Measurements from ENCODE around the gene LCE3E.

The LCE3E gene

DNA sequence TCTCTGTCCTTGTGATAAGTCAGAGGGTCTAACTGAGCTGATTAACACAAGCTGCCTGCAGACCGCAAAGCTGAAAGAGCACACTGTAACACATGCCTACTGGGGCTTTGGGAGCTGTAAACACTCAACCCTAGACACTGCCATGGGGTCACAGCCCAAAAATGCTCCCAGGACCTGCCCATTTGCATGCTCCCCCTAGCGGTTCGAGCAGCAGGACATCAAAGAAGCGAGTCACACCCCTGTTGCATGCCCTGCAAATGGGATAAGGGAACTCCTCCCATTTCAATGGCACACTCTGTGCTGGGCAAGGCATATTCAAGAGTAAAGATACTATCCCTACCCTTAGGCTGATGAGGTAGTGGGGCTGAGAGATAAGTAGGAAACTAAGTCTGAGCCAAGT is 22.8 kb downstream of the LCE3E start:
- TF ChIP-seq, protein P1, sequence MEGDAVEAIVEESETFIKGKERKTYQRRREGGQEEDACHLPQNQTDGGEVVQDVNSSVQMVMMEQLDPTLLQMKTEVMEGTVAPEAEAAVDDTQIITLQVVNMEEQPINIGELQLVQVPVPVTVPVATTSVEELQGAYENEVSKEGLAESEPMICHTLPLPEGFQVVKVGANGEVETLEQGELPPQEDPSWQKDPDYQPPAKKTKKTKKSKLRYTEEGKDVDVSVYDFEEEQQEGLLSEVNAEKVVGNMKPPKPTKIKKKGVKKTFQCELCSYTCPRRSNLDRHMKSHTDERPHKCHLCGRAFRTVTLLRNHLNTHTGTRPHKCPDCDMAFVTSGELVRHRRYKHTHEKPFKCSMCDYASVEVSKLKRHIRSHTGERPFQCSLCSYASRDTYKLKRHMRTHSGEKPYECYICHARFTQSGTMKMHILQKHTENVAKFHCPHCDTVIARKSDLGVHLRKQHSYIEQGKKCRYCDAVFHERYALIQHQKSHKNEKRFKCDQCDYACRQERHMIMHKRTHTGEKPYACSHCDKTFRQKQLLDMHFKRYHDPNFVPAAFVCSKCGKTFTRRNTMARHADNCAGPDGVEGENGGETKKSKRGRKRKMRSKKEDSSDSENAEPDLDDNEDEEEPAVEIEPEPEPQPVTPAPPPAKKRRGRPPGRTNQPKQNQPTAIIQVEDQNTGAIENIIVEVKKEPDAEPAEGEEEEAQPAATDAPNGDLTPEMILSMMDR (IDR thresholded peaks at IDR 0.05; ENCODE audit: low read depth, low read length), result peak; percentile 73
- H3K9me3 ChIP-seq (ENCODE audit: severe bottlenecking), result peaks cover 4% of the 10 kb centered on the region
- DNase-seq, result peak; percentile 34

DNA sequence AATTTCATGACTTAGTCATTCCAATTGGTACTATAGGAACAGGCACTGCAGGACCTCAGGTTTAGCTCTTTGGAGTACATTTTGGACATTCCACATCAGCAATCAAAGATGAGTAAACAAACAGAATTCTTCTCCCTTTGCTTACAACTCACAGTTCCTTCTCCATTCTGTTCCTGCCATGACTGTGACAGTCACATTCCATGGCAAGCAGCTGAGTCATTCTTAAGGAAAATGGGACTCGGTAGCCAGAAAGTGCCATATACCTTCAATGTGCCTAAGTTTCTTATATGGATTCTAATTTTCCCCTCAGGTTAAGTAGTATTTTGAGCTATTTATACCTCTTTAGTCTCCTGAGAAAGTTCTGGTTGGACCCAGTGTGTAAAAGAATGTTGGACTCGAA is 26.7 kb downstream of the LCE3E start:
- H3K4me3 ChIP-seq (ENCODE audit: low read depth, low read length), result no peak overlapping the region
- H3K36me3 ChIP-seq, result no peaks in the 10 kb centered on the region
- H3K27me3 ChIP-seq (ENCODE audit: insufficient read depth, low read depth, severe bottlenecking), result peaks cover 95% of the 10 kb centered on the region
- no peaks in the 10 kb centered on the region for H3K9me3 ChIP-seq (ENCODE audit: severe bottlenecking)
- TF ChIP-seq, protein P1 (IDR thresholded peaks at IDR 0.05; ENCODE audit: low read depth, low read length), result no peak
- DNase-seq, result no peak
- H3K27ac ChIP-seq, result no peak overlapping the region

More for the DNA sequence above, 22.8 kb downstream of the LCE3E start:
- Histone ChIP-seq H3K27ac (no peak overlapping the region), H3K36me3 (no peaks in the 10 kb centered on the region), H3K4me3 (ENCODE audit: low read depth, low read length) (no peak overlapping the region), H3K27me3 (ENCODE audit: insufficient read depth, low read depth, severe bottlenecking) (peaks cover 77% of the 10 kb centered on the region)

DNA sequence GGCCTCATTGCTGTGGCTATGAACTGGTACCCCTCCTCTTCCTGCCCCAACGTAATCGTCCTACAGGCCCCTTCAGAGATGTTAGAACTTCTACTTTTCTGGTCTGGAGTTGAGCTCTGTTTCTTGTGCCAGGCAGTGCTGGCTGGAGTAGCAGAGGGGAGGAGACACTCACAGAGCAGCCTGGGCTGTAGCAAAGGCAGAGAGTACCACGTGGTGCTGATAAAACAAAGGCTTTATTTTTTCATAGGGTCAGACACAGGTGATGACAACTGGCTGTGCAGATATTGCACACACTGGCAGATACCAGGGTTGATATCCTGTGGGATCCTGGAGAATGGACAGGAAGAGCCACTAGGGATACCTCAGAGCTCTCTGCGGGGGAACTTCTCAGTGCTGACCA is 29.1 kb downstream of the LCE3E start:
- H3K4me3 ChIP-seq (ENCODE audit: low read depth, low read length), result no peak overlapping the region
- no peak overlapping the region for H3K27ac ChIP-seq
- H3K9me3 ChIP-seq (ENCODE audit: severe bottlenecking), result no peaks in the 10 kb centered on the region
- peaks cover 97% of the 10 kb centered on the region for H3K27me3 ChIP-seq (ENCODE audit: insufficient read depth, low read depth, severe bottlenecking)
- no peaks in the 10 kb centered on the region for H3K36me3 ChIP-seq
- TF ChIP-seq, protein P1 (IDR thresholded peaks at IDR 0.05; ENCODE audit: low read depth, low read length), result no peak
- DNase-seq, result no peak

DNA sequence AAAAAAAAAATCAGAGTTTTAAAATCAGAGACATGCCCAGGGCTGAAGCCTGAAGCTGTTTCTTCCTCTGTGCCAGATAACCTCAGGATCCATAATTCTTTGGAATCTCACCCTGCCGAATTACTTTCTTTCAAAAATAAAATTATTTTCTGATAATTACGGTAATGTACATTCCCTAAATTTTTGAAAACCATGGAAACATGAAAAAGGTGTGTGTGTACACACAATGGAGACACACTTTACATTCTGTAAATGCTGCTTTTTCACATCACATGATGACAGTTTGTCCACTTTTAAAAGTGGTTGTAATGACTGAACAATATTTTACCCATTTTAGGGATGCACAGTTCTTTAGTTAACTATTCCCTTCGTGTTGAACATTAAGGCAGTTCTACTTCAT is 30.8 kb downstream of the LCE3E start:
- TF ChIP-seq, protein P1 (IDR thresholded peaks at IDR 0.05; ENCODE audit: low read depth, low read length), result no peak
- Histone ChIP-seq H3K4me3 (ENCODE audit: low read depth, low read length) (no peak overlapping the region), H3K36me3 (no peaks in the 10 kb centered on the region), H3K27ac (no peak overlapping the region), H3K9me3 (ENCODE audit: severe bottlenecking) (peaks cover 9% of the 10 kb centered on the region), H3K27me3 (ENCODE audit: insufficient read depth, low read depth, severe bottlenecking) (peaks cover 94% of the 10 kb centered on the region)
- DNase-seq, result no peak

DNA sequence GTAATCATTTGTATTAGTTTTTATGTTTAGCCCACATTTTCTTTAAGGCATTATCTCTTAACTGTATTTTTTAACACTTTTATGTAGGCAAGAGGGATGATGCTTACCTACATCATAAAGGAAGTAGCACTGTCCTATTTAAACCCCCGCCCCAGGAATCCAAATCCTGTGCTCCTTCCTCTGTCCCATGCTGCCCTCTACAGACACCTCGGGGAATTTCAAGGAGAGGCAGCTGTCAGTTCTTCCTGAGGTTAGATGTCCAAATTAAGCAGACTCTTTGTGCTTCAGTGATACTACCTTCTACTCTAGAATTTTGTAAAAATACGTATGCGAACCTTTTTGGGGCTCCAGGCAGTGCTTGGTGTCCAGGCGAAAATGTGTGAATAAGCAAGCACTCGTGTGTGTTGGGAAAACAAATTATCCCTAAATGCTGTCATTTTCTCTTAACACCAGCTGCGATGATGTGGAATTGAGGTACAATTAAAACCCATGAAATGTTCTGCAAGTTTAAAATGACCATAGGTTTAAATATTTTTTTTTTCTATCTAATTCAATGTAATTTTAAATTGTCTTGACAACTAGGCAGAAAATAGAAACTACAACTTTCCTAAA is 33.1 kb downstream of the LCE3E start:
- peaks cover 9% of the 10 kb centered on the region for H3K9me3 ChIP-seq (ENCODE audit: severe bottlenecking)
- TF ChIP-seq, protein P1 (IDR thresholded peaks at IDR 0.05; ENCODE audit: low read depth, low read length), result peak; percentile 92
- H3K27me3 ChIP-seq (ENCODE audit: insufficient read depth, low read depth, severe bottlenecking), result peaks cover 93% of the 10 kb centered on the region
- no peak overlapping the region for H3K27ac ChIP-seq
- H3K4me3 ChIP-seq (ENCODE audit: low read depth, low read length), result no peak overlapping the region
- peak; percentile 83 for DNase-seq
- H3K36me3 ChIP-seq, result no peaks in the 10 kb centered on the region

DNA sequence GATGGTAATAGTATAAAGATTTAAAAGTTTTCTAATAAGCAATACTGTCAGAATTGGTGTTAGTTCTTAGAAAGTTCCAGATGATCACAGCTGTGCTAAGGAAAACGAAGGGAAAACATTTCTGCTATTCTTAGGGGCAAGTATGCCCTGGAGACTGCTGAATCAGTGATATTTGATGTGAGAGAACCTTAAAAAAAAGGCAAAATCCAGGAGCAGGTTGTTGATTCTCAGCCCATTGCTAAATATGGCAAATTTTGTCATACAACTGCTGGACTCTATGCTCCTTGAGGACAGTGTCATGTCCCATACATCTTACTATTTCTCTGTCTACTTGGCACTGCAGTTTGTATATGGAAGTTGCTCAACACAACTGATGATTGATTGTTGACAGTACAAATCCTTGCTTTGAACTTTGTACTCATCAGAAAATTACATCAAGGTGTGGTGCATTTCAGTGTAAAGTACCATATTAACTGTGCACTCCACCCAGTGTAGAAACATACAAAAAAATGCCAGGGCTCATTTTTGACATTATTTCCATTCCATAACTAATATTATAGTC is 41.4 kb downstream of the LCE3E start:
- peaks cover 86% of the 10 kb centered on the region for H3K27me3 ChIP-seq (ENCODE audit: insufficient read depth, low read depth, severe bottlenecking)
- H3K27ac ChIP-seq, result no peak overlapping the region
- no peak for DNase-seq
- TF ChIP-seq, protein P1 (IDR thresholded peaks at IDR 0.05; ENCODE audit: low read depth, low read length), result no peak
- H3K9me3 ChIP-seq (ENCODE audit: severe bottlenecking), result peaks cover 6% of the 10 kb centered on the region
- no peaks in the 10 kb centered on the region for H3K36me3 ChIP-seq
- no peak overlapping the region for H3K4me3 ChIP-seq (ENCODE audit: low read depth, low read length)

Measured in WERI-Rb-1 (cell line).